Measurements from ENCODE around the gene CSF3.

Gene CSF3

DNA sequence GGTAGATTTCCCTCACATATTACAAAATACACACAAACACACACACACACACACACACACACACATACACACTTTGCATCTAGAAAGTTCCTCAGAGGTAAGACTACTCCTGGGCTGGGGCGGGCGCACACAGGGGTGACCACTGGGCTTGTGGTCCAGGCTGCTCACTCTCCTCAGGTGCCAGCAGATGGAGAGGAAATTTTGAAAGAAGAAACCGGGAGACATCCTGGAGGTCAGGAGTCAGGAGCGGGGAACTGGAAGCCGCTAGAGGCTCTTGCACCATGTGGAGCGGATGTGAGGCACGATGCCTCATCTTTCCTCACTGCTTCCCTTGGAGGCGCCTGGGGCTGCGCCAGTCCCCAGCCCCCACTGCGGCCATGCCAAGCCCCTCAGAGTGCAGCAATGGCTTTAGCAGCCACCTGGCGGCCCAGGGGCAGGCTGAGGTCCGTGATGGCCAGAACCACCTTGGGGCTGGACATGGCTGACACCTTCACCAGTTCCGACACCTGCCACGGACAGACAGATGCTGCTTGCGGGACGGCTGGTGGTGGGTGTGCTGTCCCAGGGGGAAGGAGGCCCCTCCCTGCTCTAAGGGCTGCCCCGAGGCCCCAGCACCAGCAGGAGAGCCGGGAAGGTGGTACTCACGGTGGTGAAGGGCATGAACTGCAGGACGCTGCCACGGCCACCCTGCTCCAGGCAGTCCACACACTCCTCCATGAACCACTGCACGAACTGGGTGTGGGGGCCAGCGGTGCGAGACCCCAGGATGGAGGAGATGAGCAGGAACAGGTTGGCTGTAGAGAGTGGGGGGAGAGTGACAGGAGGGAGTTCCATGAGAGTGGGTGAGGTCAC, 4.1 kb downstream of the CSF3 start:
- H3K4me3 ChIP-seq (ENCODE audit: low read depth, low read length) = no peak overlapping the region
- DNase-seq (ENCODE audit: low read depth) = peak; percentile 87
- TF ChIP-seq CTCF (conservative IDR thresholded peaks at IDR 0.05; ENCODE audit: low read depth, low read length) = peak; percentile 5

DNA sequence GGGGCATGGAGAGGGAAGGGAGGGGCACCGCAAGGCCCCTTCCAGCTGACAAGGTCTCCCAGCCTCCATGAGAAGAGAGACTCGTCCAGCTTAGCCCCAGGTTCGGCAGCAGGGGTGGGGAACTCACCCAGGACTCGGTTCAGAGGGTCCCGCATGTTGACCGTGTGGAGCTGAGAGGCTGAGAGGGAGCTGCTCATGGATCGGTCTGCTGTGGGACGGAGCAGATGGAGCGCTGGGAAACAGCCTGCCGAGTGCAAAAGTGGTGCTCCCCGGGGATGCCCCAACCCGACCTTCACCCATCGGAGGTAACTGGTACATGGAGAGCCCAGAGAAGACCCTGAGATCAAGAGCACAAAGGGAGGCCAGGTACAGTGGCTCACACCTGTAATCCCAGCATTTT, 4.9 kb downstream of the CSF3 start:
- no peak for DNase-seq (ENCODE audit: low read depth)
- no peak for TF ChIP-seq CTCF (conservative IDR thresholded peaks at IDR 0.05; ENCODE audit: low read depth, low read length)
- no peak overlapping the region for H3K4me3 ChIP-seq (ENCODE audit: low read depth, low read length)

DNA sequence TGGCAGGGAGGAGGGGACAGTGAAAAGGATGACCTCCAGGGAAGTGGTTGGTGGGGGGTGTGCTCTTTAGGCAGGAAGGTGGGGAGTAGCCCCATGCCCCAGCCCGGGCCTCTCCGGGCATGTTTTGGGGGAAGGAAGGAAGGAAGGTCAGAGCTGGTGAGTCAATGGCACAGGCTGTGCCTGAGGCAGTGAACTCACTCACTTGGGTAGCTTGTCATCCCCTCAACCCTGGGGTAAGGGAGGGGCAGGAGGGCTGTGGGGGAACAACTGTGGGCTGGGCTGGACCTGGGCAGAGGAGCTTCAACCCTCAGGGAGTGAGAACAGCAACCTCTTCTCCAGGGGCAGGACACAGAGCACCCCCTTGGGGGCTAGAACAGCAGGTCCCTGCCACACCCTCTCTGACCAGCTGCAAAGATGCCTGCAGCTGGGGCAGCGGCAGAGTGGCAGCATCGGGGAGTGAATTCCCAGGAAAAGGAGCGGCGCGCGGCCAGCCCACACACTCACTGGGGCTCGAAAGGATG, 6.3 kb downstream of the CSF3 start:
- no peak for TF ChIP-seq CTCF (conservative IDR thresholded peaks at IDR 0.05; ENCODE audit: low read depth, low read length)
- peak; percentile 13 for DNase-seq (ENCODE audit: low read depth)
- no peak overlapping the region for H3K4me3 ChIP-seq (ENCODE audit: low read depth, low read length)

DNA sequence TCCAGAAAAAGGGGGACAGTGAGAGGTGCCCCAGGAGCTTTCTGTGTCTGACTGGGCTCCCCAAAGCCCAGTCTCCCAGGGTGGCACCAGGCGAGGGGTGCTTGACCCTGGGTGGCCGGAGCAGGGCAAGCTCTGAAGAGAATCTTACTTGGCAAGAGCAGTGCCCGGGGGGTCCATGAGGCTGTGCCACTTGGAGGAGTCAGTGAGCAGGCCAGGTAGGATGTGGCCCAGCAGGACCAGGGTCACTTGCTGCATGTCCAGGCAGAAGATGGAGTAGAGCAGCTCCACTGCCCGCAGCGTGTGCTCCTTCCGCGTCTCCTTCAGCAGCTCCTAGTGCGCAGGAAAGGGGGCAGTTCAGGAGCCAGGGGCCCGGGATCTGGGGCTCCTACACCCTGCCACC, 7.3 kb downstream of the CSF3 start:
- no peak overlapping the region for H3K4me3 ChIP-seq (ENCODE audit: low read depth, low read length)
- no peak for TF ChIP-seq CTCF (conservative IDR thresholded peaks at IDR 0.05; ENCODE audit: low read depth, low read length)
- no peak for DNase-seq (ENCODE audit: low read depth)

DNA sequence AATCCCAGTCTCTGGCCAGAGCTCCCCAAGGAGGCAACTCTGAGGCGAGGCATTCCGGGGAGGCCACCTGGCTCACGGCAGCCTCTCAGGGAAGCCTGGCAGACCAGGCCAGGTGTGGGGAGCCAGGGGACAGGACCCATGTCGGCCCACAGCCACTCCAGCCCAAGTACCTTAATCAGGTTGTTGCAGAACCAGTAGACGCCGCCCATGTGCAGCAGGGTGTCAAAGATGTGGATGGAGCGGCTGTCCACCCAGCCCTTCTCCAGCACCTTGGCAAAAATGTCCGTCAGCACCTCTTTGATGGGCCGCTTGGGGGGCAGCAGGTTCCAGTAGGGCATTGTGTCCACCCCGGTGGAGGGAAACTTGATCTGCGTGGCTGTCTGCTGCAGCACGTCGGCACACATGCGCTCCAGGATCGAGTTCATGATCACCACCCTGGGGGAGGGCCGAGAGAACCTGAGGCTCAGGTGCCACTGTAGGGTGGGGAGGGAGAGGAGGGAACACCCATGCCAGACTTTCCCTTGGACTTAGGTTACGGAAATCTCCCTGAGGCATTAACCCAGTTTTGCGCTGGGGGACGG, 7.8 kb downstream of the CSF3 start:
- H3K4me3 ChIP-seq (ENCODE audit: low read depth, low read length) = no peak overlapping the region
- DNase-seq (ENCODE audit: low read depth) = no peak
- no peak for TF ChIP-seq CTCF (conservative IDR thresholded peaks at IDR 0.05; ENCODE audit: low read depth, low read length)

GRCh38 chr17:40023590-40024292, 8.5 kb downstream of the CSF3 start:
- no peak overlapping the region for H3K4me3 ChIP-seq (ENCODE audit: low read depth, low read length)
- TF ChIP-seq CTCF (conservative IDR thresholded peaks at IDR 0.05; ENCODE audit: low read depth, low read length) = no peak
- no peak for DNase-seq (ENCODE audit: low read depth)
